Stimulated activated CD4-positive, alpha-beta T cell treated with anti-CD3 and anti-CD28 coated beads, TNF-alpha, amount 100 ng/mL, for 4 hours (primary cell): ENCODE data around the gene CMYA5.
"Not testable (repeated sequence)": the region's sequence is repeated elsewhere in the genome, so short reads cannot be mapped to it uniquely, and the experiment has no call there.

ENCODE experiments used
- DNase-seq, 3 experiments: peaks; one replicate each; pipeline ENCODE4 v3.0.0-alpha.2; 2020; ENCODE audit warnings: low read depth in 3 of 3

The CMYA5 gene

DNA sequence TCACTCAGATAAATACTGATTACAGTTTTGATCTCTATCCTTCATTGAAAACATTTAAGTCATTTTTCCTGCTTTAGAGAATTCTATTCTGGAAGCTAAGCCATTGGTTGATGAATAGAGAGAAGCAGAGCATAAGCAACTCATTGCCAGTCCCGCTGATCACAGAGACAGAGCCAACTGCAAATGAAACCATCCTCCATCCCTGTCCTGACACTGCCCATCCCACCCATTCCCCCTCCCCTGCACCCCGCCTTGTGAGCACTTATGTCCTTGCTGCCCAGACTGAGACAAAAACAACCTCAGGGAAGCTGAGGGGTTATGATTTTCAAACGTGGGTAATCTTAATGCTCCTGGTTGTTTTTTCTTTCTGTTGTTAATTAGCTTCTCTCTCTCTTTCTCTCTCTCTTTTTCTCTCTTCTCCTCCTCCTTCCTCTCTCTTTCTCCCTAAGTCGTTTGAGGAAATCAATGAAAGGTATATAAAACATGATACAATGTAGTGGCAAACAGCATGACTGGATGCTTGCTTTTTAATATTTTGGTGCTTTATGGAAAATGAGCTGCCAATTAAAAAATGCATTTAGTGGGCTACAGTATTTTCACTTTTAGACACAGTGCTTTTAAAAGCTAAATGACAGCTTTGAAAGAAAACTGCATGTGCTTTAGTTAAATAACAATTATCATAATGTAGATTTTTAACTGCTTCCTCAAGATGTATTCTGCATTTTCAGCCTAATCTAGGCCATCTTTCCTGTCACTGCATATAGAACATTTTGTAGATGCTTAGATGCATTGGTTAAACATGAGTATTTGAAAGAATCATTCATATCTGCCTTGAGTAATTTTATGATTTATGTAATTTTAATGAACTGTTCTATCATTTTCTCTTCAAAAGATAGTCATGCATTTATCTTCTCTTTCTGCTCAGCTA lies 57.3 kb downstream of the CMYA5 start:
- no peak for DNase-seq

DNA sequence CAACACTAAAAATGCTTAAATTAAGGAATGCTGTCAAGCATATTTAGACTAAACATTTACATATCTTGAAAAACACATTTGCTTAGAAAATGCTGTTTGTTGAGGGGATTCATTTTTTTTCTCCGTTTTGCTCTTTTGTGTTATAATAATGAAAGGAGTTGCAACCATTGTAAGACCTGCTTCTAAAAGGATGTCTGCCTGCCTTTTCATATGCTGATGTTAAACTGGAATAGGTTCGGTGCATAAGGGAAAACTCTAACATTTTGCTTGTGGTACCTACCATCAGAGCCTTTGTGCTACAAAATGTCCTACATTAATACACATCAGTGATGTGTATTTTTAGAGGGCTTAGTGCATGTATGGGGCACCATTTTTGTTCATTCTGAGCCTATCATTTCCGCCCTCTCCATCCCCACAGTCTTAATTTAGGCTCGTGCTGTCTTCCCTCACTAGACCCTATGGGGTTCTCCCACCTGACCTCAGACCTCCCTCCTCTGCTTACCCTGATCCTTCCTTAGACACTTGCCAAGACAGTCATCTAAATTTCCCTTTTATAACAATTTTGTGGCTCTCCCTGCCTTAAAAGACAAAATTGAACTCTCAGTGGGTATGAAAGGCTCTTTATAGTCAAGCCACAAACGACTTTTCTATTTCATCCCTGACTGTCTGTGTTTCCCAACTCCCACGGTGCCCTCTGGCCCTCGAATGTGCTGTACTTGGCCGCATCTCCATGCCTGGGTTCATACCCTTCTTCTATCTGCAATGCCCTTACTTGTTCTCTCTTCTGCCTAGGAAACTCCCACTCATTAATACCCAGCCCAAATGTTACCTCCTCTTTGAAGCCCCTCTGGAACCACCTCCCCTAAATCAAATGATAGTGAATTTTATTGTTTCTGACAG lies 61.2 kb downstream of the CMYA5 start:
- DNase-seq: no peak

DNA sequence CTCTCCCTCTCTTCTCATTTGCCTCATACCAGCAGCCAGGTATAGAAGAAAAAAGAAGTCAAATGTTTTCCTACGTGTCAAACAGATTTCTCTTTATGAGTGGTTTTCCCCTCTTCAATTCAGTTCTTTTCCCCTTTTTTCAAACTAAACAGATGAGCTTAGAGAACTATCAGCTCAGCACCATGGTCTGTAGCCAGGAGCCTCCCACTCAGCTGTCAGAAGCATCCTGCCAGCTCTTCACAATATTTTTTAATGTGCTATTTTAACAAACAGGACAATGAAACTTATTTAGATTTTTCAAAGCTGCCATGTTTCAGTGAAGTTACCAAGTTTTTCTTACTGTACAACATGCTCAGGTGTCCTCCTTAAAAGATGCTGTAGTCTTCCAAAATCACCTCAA lies 63.5 kb downstream of the CMYA5 start:
- no peak for DNase-seq

DNA sequence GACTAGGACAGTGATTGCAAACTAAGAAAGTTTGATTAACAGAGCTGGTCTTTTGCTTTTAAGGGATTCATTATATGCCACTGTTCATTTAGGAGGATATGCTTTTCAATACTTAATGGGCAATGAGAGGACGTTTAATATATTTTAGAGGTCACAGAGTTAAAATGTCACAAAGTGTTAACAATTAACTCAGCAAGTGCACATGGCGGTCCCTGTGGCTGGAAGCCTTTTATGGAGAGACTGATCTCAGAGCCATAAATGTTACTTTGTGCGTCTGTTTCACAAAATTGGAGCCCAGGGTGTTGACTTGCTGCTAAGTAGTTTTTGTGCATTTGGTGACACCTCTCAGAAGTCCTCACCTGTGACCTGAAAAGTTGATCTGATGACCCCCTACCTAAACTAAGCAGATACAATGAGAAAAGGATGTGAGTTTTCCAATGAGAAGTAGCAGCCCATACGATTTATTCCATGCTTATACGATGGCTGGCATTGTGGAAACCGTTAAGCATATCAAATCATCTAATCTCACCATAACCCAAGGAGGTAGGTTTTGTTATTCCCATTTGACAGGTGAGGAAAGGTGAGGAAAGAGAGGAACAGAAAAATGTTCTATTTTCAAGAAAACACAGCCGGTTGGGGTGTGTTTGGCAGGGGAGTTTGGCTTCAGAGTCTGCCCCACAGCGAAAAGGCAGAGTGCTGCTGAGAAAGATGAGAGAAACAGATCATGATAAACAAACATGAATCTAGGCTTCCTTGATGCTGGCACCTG lies 64.4 kb downstream of the CMYA5 start:
- no peak for DNase-seq

DNA sequence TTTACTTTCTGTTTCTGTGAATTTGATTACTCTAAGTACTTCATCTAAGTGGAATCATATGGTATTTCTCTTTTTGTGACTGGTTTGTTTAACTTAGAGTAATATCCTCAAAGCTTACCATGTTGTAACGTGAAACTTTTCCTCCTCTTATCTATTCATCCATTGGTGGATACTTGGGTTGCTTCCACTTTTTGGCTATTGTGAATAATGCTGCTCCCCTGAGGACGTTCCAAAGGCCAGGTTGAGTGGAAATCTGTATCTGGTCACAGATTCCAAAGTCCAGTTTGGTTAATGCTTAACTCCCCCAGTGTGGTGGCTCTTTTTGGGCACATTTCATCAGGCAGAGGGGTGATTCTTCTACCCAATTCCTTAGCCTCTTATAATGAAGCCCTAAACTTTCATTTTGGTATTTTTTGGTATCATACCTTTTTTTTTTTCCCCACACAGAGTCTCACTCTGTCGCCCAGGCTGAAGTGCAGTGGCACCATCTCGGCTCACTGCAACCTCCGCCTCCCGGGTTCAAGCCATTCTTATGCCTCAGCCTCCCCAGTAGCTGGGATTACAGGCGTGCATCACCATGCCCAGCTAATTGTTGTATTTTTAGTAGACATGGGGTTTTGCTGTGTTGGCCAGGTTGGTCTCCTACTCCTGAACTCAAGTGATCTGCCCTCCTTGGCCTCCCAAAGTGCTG lies 65.4 kb downstream of the CMYA5 start:
- DNase-seq: no peak

DNA sequence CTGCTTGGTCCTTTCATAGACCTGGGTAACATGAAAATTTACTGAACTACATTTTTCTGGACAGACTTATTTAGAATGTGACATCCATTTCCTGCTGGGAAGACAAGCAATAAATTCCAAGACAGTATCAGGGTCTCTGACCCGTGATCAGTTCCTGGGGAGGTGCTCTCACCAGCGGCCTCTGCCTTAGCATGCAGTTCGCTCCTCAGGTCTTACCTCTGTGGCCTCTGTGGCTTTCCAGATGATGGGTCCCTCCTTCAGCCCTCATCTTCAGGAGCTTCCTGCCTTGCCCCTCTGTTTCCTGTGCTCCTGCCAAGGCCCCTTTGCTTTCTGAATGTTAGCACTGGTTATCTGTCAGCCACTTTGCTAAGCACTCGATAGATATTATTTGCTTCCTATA lies 66.4 kb downstream of the CMYA5 start:
- no peak for DNase-seq

DNA sequence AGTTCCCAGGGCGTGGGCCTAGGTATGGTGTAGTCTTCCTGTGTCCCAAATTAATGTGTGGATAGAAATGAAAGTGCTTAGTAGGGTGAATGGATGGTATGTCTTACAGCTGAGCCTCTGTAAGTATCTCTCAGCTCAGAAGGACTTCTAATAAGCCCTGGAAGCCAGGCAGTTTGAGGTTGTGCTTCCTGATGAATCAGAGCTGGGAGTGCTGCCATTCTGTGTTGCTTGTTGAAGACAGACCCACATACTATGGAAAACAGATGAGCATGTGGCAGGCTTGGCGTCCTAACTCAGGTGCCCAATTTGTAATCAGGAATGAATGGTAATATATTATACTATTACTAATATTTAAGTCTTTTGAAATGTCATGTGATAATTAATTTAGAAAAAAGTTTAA lies 69.8 kb downstream of the CMYA5 start:
- no peak for DNase-seq

DNA sequence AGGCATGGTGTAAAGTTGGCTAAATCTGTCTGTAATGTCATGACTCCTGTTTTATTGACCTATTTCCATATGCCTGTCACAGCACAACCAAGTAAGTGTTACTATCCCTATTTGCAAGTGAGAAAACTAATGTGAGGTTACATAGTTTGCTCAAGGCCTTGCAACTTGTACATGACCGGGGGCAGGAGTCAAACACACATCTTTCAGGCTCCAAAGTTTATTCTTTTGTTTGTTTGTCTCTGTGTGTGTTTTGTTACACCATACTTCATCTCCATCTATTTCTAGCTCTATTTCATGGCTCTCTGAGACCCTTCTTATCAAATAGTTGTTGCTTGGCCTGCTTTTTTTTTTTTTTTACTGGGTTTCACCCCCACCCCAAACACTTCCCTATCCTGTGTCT lies 70.2 kb downstream of the CMYA5 start:
- DNase-seq: no peak

DNA sequence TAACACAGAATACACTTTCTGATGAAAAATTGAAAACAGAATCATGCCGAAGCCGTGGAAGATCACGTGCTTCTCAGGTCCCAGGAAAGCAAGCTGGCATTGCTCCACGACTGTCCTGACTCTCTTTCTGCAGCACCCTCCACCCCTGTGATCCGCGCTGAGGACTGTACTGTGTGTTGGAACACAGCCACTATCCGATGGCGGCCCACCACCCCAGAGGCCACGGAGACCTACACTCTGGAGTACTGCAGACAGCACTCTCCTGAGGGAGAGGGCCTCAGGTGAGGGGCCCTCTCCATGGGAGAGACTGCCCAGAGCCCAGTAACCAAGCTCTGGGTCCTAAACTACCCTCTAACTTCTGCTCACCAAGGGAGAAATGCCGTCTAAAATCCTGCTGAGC lies 73.3 kb downstream of the CMYA5 start:
- DNase-seq: no peak

DNA sequence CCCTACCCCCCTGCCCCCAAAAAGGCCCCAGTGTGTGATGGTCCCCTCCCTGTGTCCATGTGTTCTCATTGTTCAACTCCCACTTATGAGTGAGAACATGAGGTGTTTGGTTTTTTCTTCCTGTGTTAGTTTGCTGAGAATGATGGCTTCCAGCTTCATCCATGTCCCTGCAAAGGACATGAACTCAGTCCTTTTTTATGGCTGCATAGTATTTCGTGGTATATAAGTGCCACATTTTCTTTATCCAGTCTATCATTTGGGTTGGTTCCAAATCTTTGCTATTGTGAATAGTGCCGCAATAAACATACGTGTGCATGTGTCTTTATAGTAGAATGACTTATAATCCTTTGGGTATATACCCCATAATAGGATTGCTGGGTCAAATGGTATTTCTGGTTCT lies 74.5 kb downstream of the CMYA5 start:
- not testable (repeated sequence) for DNase-seq

DNA sequence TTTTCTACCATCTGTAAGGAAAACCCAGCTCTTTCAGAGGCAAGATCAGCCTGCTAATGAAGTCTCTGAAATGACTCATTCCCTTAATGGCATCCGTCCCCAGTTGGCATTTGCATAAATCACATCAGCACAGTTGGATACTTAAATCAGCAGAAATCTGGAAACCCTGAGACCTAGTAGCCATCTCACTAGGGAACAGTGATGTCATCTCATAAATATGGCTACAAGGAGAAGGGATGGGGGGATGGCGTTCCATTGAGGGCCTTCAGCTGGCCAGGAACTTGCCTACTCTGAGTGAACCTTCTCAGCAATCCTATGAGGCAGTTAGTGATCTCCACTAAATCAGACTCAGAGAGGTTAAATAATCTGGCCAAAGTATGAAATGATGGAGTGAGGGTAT lies 81.8 kb downstream of the CMYA5 start:
- no peak for DNase-seq

DNA sequence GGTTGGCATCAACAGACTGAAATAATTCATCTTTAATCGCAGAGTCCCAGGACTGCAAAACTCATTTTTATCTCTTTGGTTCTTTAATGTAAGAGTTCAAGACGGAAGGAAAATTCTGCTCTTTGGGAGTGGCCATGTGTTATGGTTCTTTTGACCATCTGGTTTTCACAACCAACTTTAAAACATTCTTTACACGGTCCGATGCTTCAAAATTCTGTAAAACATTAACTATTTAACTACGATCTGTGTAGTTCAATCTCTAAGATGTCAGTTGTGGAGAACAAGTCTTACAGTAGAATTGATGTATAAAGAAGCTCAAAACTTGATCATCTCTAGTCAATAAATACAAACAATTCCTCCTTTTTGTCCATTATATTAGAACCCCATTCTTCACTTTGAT lies 83.0 kb downstream of the CMYA5 start:
- no peak for DNase-seq

DNA sequence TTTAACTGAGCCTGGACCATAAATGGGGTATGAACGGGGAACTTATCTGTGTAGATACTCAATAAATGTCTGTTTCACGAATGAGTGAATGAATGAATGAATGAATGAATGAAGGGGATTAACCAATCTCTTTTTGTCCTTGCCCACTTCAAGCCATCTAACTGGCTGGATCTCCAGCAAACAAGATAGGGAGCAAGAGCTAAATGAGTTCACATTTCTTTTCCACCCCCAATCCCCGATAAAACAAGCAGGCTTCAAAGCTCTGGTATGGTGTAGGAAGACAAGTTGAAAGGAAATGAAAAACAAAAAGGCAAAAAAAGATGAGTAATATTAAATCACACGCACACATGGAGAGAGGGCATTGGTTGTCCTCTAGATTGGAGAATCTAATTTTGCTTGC lies 84.0 kb downstream of the CMYA5 start:
- DNase-seq: no peak

DNA sequence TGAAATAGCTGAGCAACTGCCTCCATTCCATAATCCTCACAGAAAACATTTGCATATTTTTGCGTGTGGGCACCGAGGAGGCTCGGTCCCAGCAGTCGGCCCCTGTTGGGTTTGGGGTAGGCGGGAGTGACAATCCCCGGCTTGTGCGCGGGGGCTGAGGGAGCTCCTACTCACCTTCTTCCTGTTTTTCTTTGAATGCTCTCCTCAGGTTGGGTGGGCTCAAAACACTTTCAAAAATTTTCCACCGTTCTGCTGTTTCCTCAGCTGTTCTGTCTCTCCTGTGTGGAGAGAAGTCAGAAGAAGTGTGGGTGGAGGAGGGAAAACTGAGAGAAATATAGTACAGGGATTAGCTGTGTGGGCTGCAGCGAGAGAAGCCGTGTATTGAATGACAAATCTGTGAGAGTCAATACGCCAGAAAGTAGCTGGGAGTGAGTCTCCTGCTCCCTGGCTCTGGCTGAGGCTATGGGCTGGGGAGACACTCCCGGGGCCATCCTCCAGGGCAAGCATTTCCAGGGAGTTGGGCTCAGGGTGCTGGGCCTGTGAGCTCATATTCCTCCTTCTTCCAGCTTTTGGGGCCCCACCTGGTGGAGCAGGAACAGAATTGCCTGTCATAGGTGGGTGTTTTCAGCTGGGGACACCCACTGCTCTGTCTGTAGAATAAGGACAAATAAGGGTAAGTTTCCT lies 84.7 kb downstream of the CMYA5 start:
- DNase-seq: no peak

DNA sequence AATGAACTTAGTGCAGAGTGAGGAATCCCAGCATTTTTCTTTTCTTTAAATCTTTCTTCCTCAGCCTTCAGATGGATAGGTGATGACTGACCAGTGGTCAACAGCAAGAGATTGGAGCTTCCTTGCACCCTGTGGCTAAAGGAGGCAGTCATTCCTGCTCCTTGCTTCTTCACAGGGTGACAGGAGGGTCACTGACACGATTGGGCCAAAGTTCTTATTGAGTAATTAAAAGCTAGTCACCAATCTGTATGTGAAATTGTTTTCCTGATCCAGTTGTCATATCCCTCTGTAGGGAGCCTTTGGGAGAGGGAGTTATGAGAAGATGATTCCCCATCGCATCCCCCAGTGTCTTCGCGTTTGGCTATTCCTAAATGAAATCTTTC lies 85.2 kb downstream of the CMYA5 start:
- no peak for DNase-seq

DNA sequence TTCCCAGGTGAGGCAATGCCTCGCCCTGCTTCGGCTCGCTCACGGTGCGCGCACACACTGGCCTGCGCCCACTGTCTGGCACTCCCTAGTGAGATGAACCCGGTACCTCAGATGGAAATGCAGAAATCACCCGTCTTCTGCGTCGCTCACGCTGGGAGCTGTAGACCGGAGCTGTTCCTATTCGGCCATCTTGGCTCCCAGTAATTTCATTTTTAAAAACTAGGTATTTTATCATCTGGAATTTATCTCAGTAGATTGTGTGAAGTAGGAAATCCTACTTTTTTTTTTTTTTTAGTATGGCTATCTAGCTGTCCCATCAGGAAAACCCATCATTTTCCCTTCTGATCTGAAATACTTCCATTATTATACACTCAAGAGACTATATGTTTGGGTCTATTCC lies 95.1 kb downstream of the CMYA5 start:
- not testable (repeated sequence) for DNase-seq

DNA sequence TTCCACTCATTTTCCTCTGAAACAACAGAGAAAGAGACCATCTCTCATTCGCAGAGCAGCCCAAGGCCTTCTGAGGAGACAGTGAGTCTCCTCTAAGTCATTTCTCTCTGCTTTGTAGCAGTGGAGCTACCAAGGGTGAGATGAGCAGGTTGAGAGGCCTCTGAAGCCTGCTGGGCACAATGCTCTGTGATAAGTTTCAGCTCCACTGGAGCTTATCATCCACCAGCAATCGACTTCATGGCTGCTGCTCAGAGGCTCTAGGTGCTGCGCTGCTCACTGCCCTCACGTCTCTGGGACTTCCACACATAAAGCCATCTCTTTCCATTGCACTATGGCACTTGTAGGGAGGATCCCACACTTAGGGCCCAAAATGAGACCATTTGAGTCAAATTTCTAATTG lies 96.3 kb downstream of the CMYA5 start:
- no peak for DNase-seq

DNA sequence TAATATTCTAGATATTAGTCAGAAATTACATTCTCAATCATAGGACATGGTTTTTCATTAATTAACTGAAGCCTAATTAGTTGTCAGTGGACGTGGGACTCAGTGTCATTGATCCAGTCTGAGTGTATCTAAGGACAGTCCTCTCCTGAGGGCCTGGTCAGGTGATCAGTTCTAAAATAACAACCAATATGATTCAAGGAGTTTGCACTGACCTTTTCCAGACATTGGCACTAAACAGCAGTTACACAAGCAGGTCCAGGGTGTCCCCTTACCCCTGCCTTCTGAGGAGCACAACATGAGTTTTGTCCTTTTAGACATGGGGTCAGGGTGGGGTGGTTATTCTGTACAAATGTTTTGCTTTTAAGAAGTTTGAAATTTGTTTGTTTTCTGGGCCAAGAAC lies 97.8 kb downstream of the CMYA5 start:
- DNase-seq: no peak

DNA sequence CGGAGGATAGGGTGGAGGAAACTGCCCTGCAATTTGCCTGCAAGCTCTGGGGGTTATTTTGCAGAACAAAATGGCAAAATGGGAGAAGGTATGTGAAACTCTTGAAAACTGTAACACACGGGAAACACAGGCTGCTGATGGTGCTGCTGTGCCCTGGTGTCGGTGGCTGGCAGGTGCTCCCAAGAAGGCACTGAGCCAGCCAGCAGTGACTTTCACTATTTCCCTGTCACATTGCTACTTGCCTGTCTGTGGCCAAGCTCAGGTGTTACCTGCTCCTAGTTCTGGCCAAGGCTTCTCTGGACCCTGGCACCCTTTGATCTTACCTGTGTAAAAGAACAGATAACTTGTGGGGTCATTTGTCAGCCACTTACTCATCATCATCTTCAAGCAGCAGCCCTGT lies 102.2 kb downstream of the CMYA5 start:
- DNase-seq: no peak

DNA sequence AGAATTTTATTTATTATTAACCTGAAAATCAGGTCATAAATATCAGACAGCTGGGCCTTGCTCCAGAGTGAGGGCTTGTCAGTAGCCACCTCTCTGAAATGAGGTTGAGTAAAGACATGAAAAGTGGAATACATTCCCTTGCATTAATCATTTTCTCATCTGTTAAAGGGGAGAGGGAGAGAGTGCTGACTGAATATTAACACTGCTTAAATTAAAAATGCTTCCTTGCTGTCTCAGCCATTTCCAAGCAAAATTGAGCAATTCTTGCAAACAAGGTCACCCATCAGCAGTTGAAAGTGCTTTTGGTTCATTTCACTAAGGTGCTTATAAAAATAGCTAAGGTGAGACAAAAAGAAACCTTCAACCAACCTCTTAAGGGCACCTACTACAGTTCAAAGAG lies 102.8 kb downstream of the CMYA5 start:
- DNase-seq: no peak

DNA sequence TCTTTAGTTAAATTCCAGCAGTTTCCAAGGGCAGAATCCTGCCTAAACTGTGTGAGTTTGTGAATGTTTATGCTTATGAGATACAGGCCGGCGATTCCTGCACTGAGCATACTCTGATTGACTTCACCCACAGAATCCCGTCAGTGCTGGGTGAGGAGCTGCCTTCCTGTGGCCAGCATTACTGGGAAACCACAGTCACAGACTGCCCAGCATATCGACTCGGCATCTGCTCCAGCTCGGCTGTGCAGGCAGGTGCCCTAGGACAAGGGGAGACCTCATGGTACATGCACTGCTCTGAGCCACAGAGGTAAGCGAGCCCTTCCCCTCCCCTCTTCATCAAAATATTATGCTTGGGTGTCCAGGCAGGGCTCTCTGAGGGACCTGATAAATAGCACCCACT lies 103.7 kb downstream of the CMYA5 start:
- DNase-seq: no peak
